OCI-LY7 (cell line): ENCODE results near the gene HIF3A.

Source experiments
- CTCF ChIP-seq: fragments of 200-600 bp; sonication (generic); conservative IDR thresholded peaks from 2 replicates; pipeline ENCODE4 v1.5.1; 2014; ENCODE audit warnings: mild to moderate bottlenecking, antibody characterized with exemption, low read length, moderate library complexity, mixed read lengths
- EZH2phosphoT487 ChIP-seq: fragments of 200-600 bp; sonication (generic); IDR thresholded peaks from 2 replicates; pipeline ENCODE4 v1.6.1; 2018; ENCODE audit warnings: low read depth, borderline replicate concordance, mild to moderate bottlenecking, mixed run types, antibody characterized with exemption, low read length, moderate library complexity, mixed read lengths

- TF ChIP-seq CTCF (no peak), EZH2phosphoT487 (no peak)
Observed at GRCh38 chr19:46392837-46393236, 96.0 kb downstream of the HIF3A start.
